Transverse colon (tissue), 4 donors: Measurements from ENCODE around the gene CNGA1. TPM values are rescaled to one million over a fixed set of nuclear protein-coding genes. Genes with fewer than 3 reads are reported as not detected.

Experiments used
- DNase-seq: peaks from one replicate; pipeline ENCODE4 v3.0.0-alpha.2; 2019
- H3K27ac ChIP-seq, 4 donors: fragments of 200-600 bp; sonication (generic); 2 replicates each; pipeline ENCODE4 v1.5.1; 2016 to 2018; ENCODE audit warnings: inconsistent platforms in 4 of 4
- H3K27me3 ChIP-seq: fragments of 200-600 bp; sonication (generic); 2 replicates; pipeline ENCODE4 v1.5.1; 2017; ENCODE audit warnings: inconsistent platforms
- H3K36me3 ChIP-seq, 4 donors: fragments of 200-600 bp; sonication (generic); 2 replicates each; pipeline ENCODE4 v1.5.1; 2017 to 2019; ENCODE audit warnings: inconsistent platforms in 4 of 4
- H3K4me1 ChIP-seq, 4 donors: fragments of 200-600 bp; sonication (generic); 2 replicates each; pipeline ENCODE4 v1.5.1; 2017 to 2020; ENCODE audit warnings: inconsistent platforms in 4 of 4
- H3K4me3 ChIP-seq, 4 donors: fragments of 200-600 bp; sonication (generic); 1 replicate in 1 of 4; 2 replicates in 3 of 4; pipeline versions ENCODE4 v1.5.1 to v1.6.1; 2017 to 2019; ENCODE audit warnings: inconsistent platforms in 4 of 4
- H3K9me3 ChIP-seq, 2 donors: fragments of 200-600 bp; sonication (generic); 2 replicates each; pipeline ENCODE4 v1.5.1; 2017 to 2019; ENCODE audit warnings: inconsistent platforms in 2 of 2
- EP300 ChIP-seq: sonication (generic); formaldehyde crosslinking; IDR thresholded peaks from one replicate; pipeline ENCODE4 v1.6.1; 2017; ENCODE audit warnings: antibody characterized with exemption, low read depth
- POLR2A ChIP-seq: fragments of 450-650 bp; IDR thresholded peaks from one replicate; pipeline ENCODE4 v1.6.1; 2016; ENCODE audit warnings: antibody characterized with exemption, mild to moderate bottlenecking, moderate library complexity
- POLR2AphosphoS5 ChIP-seq, 3 donors: sonication (generic); formaldehyde crosslinking; IDR thresholded peaks; one replicate each; pipeline ENCODE4 v1.6.1; 2016; ENCODE audit warnings: antibody characterized with exemption in 3 of 3
- WGBS, 2 donors: methylation state at CpG; one replicate each; pipeline ENCODE4 v1.1.5; 2018; ENCODE audit warnings: low coverage in 1 of 2; 5-methylcytosine and 5-hydroxymethylcytosine counted together
- in situ Hi-C, 4 donors: fragments of 200-750 bp; cut with MboI; loops; one replicate each; pipeline versions ENCODE4 v1.15.0 to v1.15.1; 2017; ENCODE audit warnings: low sequenced_read_pairs in 3 of 4, low pct_ligation_motif_present in 1 of 4, low pct_unique_long_range_greater_than_20kb in 1 of 4
- intact Hi-C: fragments of 100-400 bp; cut with DNase I; formaldehyde crosslinking; loops from one replicate; pipeline ENCODE4 v1.15.1; 2023; ENCODE audit warnings: low total_unique reads
- total RNA-seq, 4 donors: library from RNA; depleted of rRNA; stranded (reverse); fragments of >200 nt; gene quantifications; one replicate each; pipeline ENCODE4 v1.1.0, GENCODE V29; 2016
- TF ChIP-seq, protein P1 (sequence below), 5 experiments: fragments of 200-600 bp in 3 of 5; fragments of 450-650 bp in 2 of 5; sonication (generic) in 3 of 5; IDR thresholded peaks; 1 replicate in 2 of 5; 2 replicates in 3 of 5; pipeline ENCODE4 v1.5.1; 2016 to 2017; ENCODE audit warnings: antibody characterized with exemption in 5 of 5, inconsistent platforms in 3 of 5, mild to moderate bottlenecking in 2 of 5, moderate library complexity in 1 of 5

CNGA1 gene
- total RNA-seq, 4 donors from 2014 or later: 1.2 to 21.0 (median 15.0) TPM

DNA sequence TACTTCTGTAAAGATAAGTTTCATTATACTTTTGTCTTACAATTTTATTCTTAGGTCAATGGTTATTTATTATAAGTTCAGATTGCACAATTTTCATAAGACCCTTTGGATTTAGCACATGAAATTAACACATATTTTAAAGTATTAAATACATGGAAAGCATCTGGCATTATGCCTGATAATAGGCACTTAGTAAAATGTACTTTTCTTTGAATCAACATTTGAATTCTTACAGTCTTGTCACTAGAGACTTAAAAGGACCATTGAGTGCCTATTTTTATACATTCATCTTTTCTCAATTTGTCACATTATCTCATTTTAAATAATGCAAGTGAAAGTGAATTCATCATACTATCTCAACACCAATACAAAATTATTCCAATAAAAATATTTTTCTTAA, 23.1 kb upstream of the CNGA1 start:
- peaks cover 0 to 35% (median 5%) of the 10 kb centered on the region in 4 donors for H3K4me1 ChIP-seq
- no peaks in the 10 kb centered on the region for H3K9me3 ChIP-seq
- H3K36me3 ChIP-seq: no peaks in the 10 kb centered on the region
- TF ChIP-seq POLR2A (no peak), EP300 (no peak), POLR2AphosphoS5 (IDR thresholded peaks at IDR 0.05) (no peak)
- TF ChIP-seq, protein P1, sequence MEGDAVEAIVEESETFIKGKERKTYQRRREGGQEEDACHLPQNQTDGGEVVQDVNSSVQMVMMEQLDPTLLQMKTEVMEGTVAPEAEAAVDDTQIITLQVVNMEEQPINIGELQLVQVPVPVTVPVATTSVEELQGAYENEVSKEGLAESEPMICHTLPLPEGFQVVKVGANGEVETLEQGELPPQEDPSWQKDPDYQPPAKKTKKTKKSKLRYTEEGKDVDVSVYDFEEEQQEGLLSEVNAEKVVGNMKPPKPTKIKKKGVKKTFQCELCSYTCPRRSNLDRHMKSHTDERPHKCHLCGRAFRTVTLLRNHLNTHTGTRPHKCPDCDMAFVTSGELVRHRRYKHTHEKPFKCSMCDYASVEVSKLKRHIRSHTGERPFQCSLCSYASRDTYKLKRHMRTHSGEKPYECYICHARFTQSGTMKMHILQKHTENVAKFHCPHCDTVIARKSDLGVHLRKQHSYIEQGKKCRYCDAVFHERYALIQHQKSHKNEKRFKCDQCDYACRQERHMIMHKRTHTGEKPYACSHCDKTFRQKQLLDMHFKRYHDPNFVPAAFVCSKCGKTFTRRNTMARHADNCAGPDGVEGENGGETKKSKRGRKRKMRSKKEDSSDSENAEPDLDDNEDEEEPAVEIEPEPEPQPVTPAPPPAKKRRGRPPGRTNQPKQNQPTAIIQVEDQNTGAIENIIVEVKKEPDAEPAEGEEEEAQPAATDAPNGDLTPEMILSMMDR (IDR thresholded peaks at IDR 0.05): no peak
- H3K4me3 ChIP-seq: no peak overlapping the region
- intact Hi-C loops: no loop called here
- in situ Hi-C loops: loop anchor here in 1 of 4 donors (10.0 kb wide), 1 partner anchor 45 kb away; no protein-coding TSS in a partner anchor
- DNase-seq: no peak
- H3K27ac ChIP-seq: no peak overlapping the region
- no peaks in the 10 kb centered on the region for H3K27me3 ChIP-seq

- Histone ChIP-seq H3K9me3 (no peaks in the 10 kb centered on the region), H3K4me3 (no peak overlapping the region), H3K27ac (no peak overlapping the region), H3K4me1 (peaks cover 0 to 38% (median 6%) of the 10 kb centered on the region in 4 donors), H3K27me3 (no peaks in the 10 kb centered on the region), H3K36me3 (no peaks in the 10 kb centered on the region)
- in situ Hi-C loops (loop anchor here in 1 of 4 donors (10.0 kb wide), 1 partner anchor 46 kb away; no protein-coding TSS in a partner anchor), intact Hi-C loops (no loop called here)
- peak in 1 of 3 donors; percentile 14 for TF ChIP-seq POLR2AphosphoS5 (IDR thresholded peaks at IDR 0.05)
- TF ChIP-seq POLR2A: no peak
- DNase-seq: no peak
- 5 to 14% methylated on average over 2 of the region's 2 CpGs for WGBS, 2 donors
Observed at GRCh38 chr4:48038666-48039065, 22.2 kb upstream of the CNGA1 start.

- intact Hi-C loops (no loop called here), in situ Hi-C loops (loop anchor here in 1 of 4 donors (10.0 kb wide), 1 partner anchor 48 kb away; no protein-coding TSS in a partner anchor)
- H3K9me3 ChIP-seq: no peaks in the 10 kb centered on the region
- no peak overlapping the region for H3K4me3 ChIP-seq
- no peak for TF ChIP-seq POLR2A
- TF ChIP-seq EP300: no peak
- TF ChIP-seq, protein P1 (IDR thresholded peaks at IDR 0.05): no peak
- no peak for TF ChIP-seq POLR2AphosphoS5 (IDR thresholded peaks at IDR 0.05)
- no peak for DNase-seq
- H3K27ac ChIP-seq: no peak overlapping the region
- WGBS, 2 donors: 59 to 69% methylated on average over 2 of the region's 2 CpGs
- no peaks in the 10 kb centered on the region for H3K27me3 ChIP-seq
- peaks cover 0 to 43% (median 11%) of the 10 kb centered on the region in 4 donors for H3K4me1 ChIP-seq
- no peaks in the 10 kb centered on the region for H3K36me3 ChIP-seq
Observed at GRCh38 chr4:48037117-48037462, 20.6 kb upstream of the CNGA1 start.

DNA sequence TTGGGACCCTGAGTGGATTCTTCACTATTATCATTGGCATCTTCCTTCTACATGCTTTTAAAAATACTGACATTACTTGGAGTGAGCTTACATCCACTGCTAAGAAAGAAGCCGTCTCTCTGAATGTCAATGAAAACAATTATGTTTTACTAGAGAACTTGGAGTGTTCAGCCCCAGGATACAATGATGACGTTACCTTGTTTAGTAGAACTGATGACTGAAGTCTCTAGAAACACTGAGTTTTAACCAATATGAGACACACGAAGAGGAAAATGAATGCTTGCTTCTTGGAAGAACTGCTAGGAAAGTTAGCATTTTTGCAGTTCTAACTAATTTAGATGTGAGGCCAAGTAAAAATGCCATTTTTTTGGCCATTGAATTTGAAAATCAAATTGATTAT, 19.5 kb upstream of the CNGA1 start:
- intact Hi-C loops: no loop called here
- Histone ChIP-seq H3K27me3 (no peaks in the 10 kb centered on the region), H3K36me3 (no peaks in the 10 kb centered on the region), H3K4me1 (peaks cover 0 to 39% (median 13%) of the 10 kb centered on the region in 4 donors), H3K27ac (no peak overlapping the region), H3K4me3 (no peak overlapping the region), H3K9me3 (no peaks in the 10 kb centered on the region)
- no peak for DNase-seq
- in situ Hi-C loops: loop anchor here in 1 of 4 donors (10.0 kb wide), 1 partner anchor 49 kb away; no protein-coding TSS in a partner anchor
- TF ChIP-seq POLR2AphosphoS5 (IDR thresholded peaks at IDR 0.05): no peak
- no peak for TF ChIP-seq POLR2A
- TF ChIP-seq, protein P1 (IDR thresholded peaks at IDR 0.05): no peak
- no peak for TF ChIP-seq EP300
- 89 to 100% methylated on average over 3 of the region's 3 CpGs for WGBS, 2 donors
